HepG2 (cell line): Measurements from ENCODE around the gene TPO. TPM values are rescaled to one million over a fixed set of nuclear protein-coding genes. Genes with fewer than 3 reads are reported as not detected.

Source experiments
- ATAC-seq: fragments of 200-7000 bp; cut with Tn5 transposase; 3 replicates; pipeline ENCODE4 v1.9.1; 2020; ENCODE audit warnings: mild to moderate bottlenecking, moderate library complexity
- BruUV-seq: library from RNA; stranded (reverse); fragments of 400-500 nt; replicated peaks from 2 replicates; lab custom pipeline; 2021; lab: Mats Ljungman, UMichigan
- CTCF ChIA-PET: fragments of 300-600 bp; formaldehyde crosslinking; extraction: SDS; loops from one replicate; lab custom pipeline; 2021; ENCODE audit warnings: low total read pairs, inconsistent platforms, low intra/inter-chr PET ratio; lab: Yijun Ruan, JAX
- POLR2A ChIA-PET: fragments of 350-600 bp; sonication (Branson Sonifier 250); formaldehyde crosslinking; loops from one replicate; lab custom pipeline; 2020; ENCODE audit warnings: antibody characterized with exemption, inconsistent platforms; lab: Yijun Ruan, JAX
- DNase-seq: peaks from one replicate; pipeline ENCODE4 v3.0.0-alpha.2; 2015; ENCODE audit warnings: low spot score
- FAIRE-seq: peaks from 3 replicates; lab custom pipeline; 2011; peaks lifted over from hg19 to GRCh38; lab: Jason Lieb, UNC
- H2AFZ ChIP-seq: one replicate; pipeline ENCODE4 v1.6.1; 2011; ENCODE audit warnings: low read length, inconsistent platforms
- H3K27ac ChIP-seq: fragments of 300-600 bp; 3 replicates; pipeline ENCODE4 v1.8.0; 2011; ENCODE audit warnings: mixed run types, mild to moderate bottlenecking, mixed read lengths, low read length, inconsistent platforms; ENCODE audit not compliant: insufficient read depth; ENCODE audit errors: extremely low read length
- H3K27me3 ChIP-seq, 2 experiments: fragments of 200-600 bp in 1 of 2; 2 replicates in 1 of 2; 3 replicates in 1 of 2; pipeline versions ENCODE4 v1.6.0 to v1.8.0; 2011; ENCODE audit warnings: low read length in 2 of 2, mild to moderate bottlenecking in 2 of 2, moderate library complexity in 2 of 2, inconsistent platforms in 1 of 2; ENCODE audit not compliant: insufficient read depth in 2 of 2, control insufficient read depth in 1 of 2
- H3K36me3 ChIP-seq, 2 experiments: fragments of 200-600 bp in 1 of 2; replicated peaks in 1 of 2; 2 replicates in 1 of 2; 3 replicates in 1 of 2; pipeline versions ENCODE4 v1.5.1 to v1.8.0; 2011; ENCODE audit warnings: low read length in 2 of 2, inconsistent platforms in 1 of 2; ENCODE audit not compliant: insufficient read depth in 2 of 2, control insufficient read depth in 1 of 2
- H3K4me1 ChIP-seq: 2 replicates; pipeline ENCODE4 v1.5.1; 2012; ENCODE audit warnings: low read length, inconsistent platforms; ENCODE audit not compliant: insufficient read depth
- H3K4me2 ChIP-seq: 2 replicates; pipeline ENCODE4 v1.6.0; 2011; ENCODE audit warnings: low read depth, low read length, inconsistent platforms
- H3K4me3 ChIP-seq, 3 experiments: fragments of 200-600 bp in 1 of 3; sonication (generic), shearing (Covaris generic) in 1 of 3; replicated peaks in 1 of 3; 2 replicates each; pipeline ENCODE4 v1.5.1; 2011 to 2016; ENCODE audit warnings: low read length in 3 of 3, inconsistent platforms in 2 of 3, low read depth in 2 of 3, mild to moderate bottlenecking in 2 of 3, control low read depth in 1 of 3, mixed read lengths in 1 of 3; ENCODE audit not compliant: insufficient read depth in 1 of 3
- H3K79me2 ChIP-seq: one replicate; pipeline ENCODE4 v1.6.1; 2011; ENCODE audit warnings: low read length, inconsistent platforms; ENCODE audit not compliant: insufficient read depth
- H3K9ac ChIP-seq: 2 replicates; pipeline ENCODE4 v1.6.0; 2011; ENCODE audit warnings: mild to moderate bottlenecking, low read depth, low read length, inconsistent platforms; ENCODE audit not compliant: insufficient read depth
- H3K9me3 ChIP-seq: 2 replicates; pipeline ENCODE4 v1.5.1; 2012; ENCODE audit warnings: mild to moderate bottlenecking, low read length
- H4K20me1 ChIP-seq: 2 replicates; pipeline ENCODE4 v1.6.0; 2011; ENCODE audit warnings: inconsistent platforms, mild to moderate bottlenecking, low read length, moderate library complexity; ENCODE audit not compliant: insufficient read depth
- HNRNPUL1 ChIP-seq: fragments of 200-400 bp; formaldehyde crosslinking; IDR thresholded peaks from 2 replicates; pipeline ENCODE4 v1.6.1; 2017; ENCODE audit warnings: low read depth, mild to moderate bottlenecking, low read length, moderate library complexity
- KDM2A ChIP-seq: sonication (generic); formaldehyde crosslinking; IDR thresholded peaks from 2 replicates; pipeline ENCODE4 v1.4.0; 2020; ENCODE audit warnings: low read depth, missing genetic modification reagents, borderline replicate concordance
- NCOA2 ChIP-seq: sonication (generic); formaldehyde crosslinking; IDR thresholded peaks from 2 replicates; pipeline ENCODE4 v1.8.0; 2022; ENCODE audit warnings: inconsistent platforms
- SALL1 ChIP-seq: sonication (generic); formaldehyde crosslinking; IDR thresholded peaks from 2 replicates; pipeline ENCODE4 v1.8.0; 2022; ENCODE audit warnings: mild to moderate bottlenecking, missing genetic modification reagents
- SATB2 ChIP-seq: sonication (generic); formaldehyde crosslinking; IDR thresholded peaks from 2 replicates; pipeline ENCODE4 v1.5.0; 2020; ENCODE audit warnings: missing genetic modification reagents
- SMARCC2 ChIP-seq: fragments of 450-650 bp; IDR thresholded peaks from 2 replicates; pipeline ENCODE4 v1.6.1; 2017; ENCODE audit warnings: antibody characterized with exemption, mild to moderate bottlenecking
- TP53 ChIP-seq: sonication (generic); formaldehyde crosslinking; conservative IDR thresholded peaks from 2 replicates; pipeline ENCODE4 v1.4.0; 2020; ENCODE audit warnings: missing genetic modification reagents
- TSC22D2 ChIP-seq: sonication (generic); formaldehyde crosslinking; IDR thresholded peaks from 2 replicates; pipeline ENCODE4 v1.5.1; 2020; ENCODE audit warnings: missing genetic modification reagents, mild to moderate bottlenecking, borderline replicate concordance
- ZNF709 ChIP-seq: sonication (generic); formaldehyde crosslinking; IDR thresholded peaks from 2 replicates; pipeline ENCODE4 v1.5.0; 2020; ENCODE audit warnings: mild to moderate bottlenecking, missing genetic modification reagents
- ZNF710 ChIP-seq: sonication (generic); formaldehyde crosslinking; IDR thresholded peaks from 2 replicates; pipeline ENCODE4 v1.5.0; 2020; ENCODE audit warnings: mild to moderate bottlenecking, missing genetic modification reagents, borderline replicate concordance
- ZNF841 ChIP-seq: sonication (generic); formaldehyde crosslinking; IDR thresholded peaks from 2 replicates; pipeline ENCODE4 v1.8.1; 2023; ENCODE audit warnings: missing genetic modification reagents, borderline replicate concordance
- WGBS: methylation state at CpG from one replicate; pipeline ENCODE4 v1.1.6; 2017; ENCODE audit warnings: low lambda C conversion rate; 5-methylcytosine and 5-hydroxymethylcytosine counted together
- in situ Hi-C: cut with HindIII; loops from 2 replicates; pipeline ENCODE4 v1.10.0; 2017; ENCODE audit warnings: low pct_unique_long_range_greater_than_20kb; ENCODE audit not compliant: extremely low pct_ligation_motif_present
- intact Hi-C: fragments of 100-400 bp; cut with micrococcal nuclease; formaldehyde crosslinking; loops from one replicate; pipeline ENCODE4 v1.10.0; 2022; ENCODE audit not compliant: unreplicated experiment
- polyA plus RNA-seq, 8 experiments: library from polyadenylated mRNA; depleted of rRNA in 3 of 8; stranded (reverse) in 7 of 8; unstranded in 1 of 8; fragments of >200 nt; fragmentation: Illumina TruSeq in 4 of 8; extraction: Trizol in 4 of 8; gene quantifications; 2 replicates each; pipeline versions ENCODE4 v1.2.1 to v1.2.3, GENCODE V29; 2011 to 2016; ENCODE audit warnings: low read depth in 4 of 8, missing spikeins in 1 of 8, mixed read lengths in 1 of 8; ENCODE audit not compliant: insufficient read depth in 1 of 8
- total RNA-seq, 5 experiments: library from RNA; depleted of rRNA; stranded (reverse); fragments of >200 nt; fragmentation: Illumina TruSeq; extraction: Trizol; gene quantifications; 2 replicates each; pipeline ENCODE4 v1.2.3, GENCODE V29; 2016; ENCODE audit warnings: low read depth in 1 of 5
- TF ChIP-seq, protein P1 (sequence below): sonication (generic); formaldehyde crosslinking; IDR thresholded peaks from 2 replicates; pipeline ENCODE4 v1.4.0; 2020; ENCODE audit warnings: missing genetic modification reagents

Gene TPO
- total and polyA plus RNA-seq, 2 of the 13 experiments (the other 11 are each of a cell fraction or from before 2014, with no cell fraction given): not detected

DNA sequence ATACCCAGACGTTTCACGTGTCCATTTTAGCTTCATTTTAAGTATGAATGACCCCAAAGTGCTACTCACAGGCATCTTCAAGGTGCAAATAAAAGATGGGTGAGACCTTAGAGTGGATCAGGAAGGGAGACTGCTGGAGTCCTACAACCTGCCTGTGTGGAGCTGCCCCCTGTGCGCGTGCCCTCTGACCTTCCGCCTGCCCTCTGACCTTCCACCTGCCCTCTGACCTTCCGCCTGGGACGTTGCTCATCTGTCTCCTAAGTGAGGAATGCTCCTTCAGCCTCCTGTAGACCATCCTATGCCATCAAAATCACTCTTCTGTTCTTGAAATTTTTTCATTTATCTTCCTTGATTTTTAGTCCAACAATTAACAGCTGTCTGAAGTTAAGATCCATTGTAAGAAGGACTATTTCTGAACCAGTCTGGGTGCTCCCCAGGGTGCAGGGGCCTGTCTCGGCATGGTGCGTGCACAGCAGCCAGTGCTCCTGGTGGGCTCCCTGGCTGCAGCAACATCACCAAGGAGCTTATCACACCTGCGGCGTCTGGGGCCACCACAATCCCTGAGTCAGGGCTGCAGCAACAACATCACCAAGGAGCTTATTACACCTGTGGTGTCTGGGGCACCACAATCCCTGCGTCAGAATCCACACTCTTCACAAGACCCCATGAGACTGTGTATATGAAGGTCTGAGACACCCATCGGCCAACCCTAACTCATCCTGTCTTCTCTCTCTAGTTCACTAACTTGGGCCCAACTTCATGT lies 86.0 kb downstream of the TPO start:
- 37% methylated on average over 13 of the region's 13 CpGs for WGBS
- H2AFZ ChIP-seq: no peak overlapping the region
- ChIA-PET CTCF (no interaction called here), POLR2A (no interaction called here)
- H3K79me2 ChIP-seq: no peaks in the 10 kb centered on the region
- no peaks in the 10 kb centered on the region for H3K9me3 ChIP-seq
- BruUV-seq: no TSS peak
- in situ Hi-C loops: no loop called here
- intact Hi-C loops: no loop called here
- no peaks in the 10 kb centered on the region for H4K20me1 ChIP-seq
- TF ChIP-seq ZNF841 (no peak), NCOA2 (no peak), SATB2 (CRISPR knock-in tag) (no peak), ZNF709 (no peak), TSC22D2 (no peak)
- no peak overlapping the region for H3K27ac ChIP-seq
- H3K4me2 ChIP-seq: no peak overlapping the region
- peaks cover 5 to 91% of the 10 kb centered on the region in 2 experiments; a peak in 4 of 5 replicates for H3K27me3 ChIP-seq
- no peaks in the 10 kb centered on the region for H3K4me1 ChIP-seq
- DNase-seq (no peak), FAIRE-seq (no peak), ATAC-seq (no peak)
- no peak overlapping the region for H3K9ac ChIP-seq
- no peaks in the 10 kb centered on the region for H3K36me3 ChIP-seq
- H3K4me3 ChIP-seq: no peak overlapping the region

DNA sequence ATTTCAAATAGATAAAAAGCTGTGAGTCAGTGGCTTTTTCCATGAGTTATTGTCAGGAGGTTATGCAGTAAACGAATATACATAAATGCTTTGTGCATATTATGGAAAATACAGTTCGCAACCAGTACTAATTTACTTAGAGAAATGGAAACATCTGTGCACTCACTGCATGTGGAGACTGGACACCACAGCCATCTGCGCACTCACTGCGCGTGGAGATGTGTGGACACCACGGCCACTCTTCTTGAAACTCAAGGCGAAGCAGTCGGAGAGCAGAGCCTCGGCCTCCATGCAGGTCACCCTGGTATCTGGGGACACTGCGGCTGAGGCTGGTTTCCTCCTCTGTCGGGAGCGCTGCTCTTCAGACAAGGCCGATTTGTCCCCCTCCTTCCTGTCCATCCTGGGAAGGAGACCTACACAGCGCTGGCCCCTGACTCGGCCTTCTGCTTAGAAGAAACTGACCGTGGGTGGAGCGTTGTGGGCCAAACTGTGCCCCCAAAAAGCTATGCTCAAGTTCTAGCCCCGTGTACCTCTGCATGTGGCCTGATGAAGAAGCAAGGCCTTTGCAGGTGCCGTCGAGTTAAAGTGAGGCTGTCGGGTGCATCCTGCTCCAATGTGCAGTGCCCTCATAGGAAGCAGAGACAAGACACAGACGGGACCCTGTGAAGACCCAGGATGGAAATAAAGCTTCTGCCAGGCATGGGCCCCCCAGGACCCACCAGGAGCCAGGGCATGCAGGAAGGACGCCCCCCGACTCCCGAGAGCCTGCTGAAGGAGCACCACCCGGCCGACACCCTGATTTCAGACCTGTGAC lies 88.0 kb downstream of the TPO start:
- ATAC-seq: no peak
- Histone ChIP-seq H3K9ac (no peak overlapping the region), H4K20me1 (no peaks in the 10 kb centered on the region; the same call in 1 of the 2 replicates), H2AFZ (no peak overlapping the region), H3K36me3 (no peaks in the 10 kb centered on the region), H3K4me3 (no peak overlapping the region), H3K79me2 (no peaks in the 10 kb centered on the region), H3K27me3 (peaks cover 5 to 81% of the 10 kb centered on the region in 2 experiments), H3K4me2 (no peak overlapping the region), H3K4me1 (no peaks in the 10 kb centered on the region), H3K27ac (no peak overlapping the region), H3K9me3 (no peaks in the 10 kb centered on the region)
- DNase-seq: no peak
- ChIA-PET POLR2A (no interaction called here), CTCF (no interaction called here)
- WGBS: 26% methylated on average over 24 of the region's 27 CpGs
- in situ Hi-C loops (no loop called here), intact Hi-C loops (no loop called here)
- BruUV-seq: no TSS peak
- no peak for FAIRE-seq
- TF ChIP-seq TP53 (CRISPR knock-in tag): no peak
- TF ChIP-seq KDM2A: no peak
- TF ChIP-seq HNRNPUL1: no peak
- no peak for TF ChIP-seq SMARCC2
- no peak for TF ChIP-seq SALL1 (CRISPR knock-in tag)
- no peak for TF ChIP-seq ZNF710
- TF ChIP-seq, protein P1, sequence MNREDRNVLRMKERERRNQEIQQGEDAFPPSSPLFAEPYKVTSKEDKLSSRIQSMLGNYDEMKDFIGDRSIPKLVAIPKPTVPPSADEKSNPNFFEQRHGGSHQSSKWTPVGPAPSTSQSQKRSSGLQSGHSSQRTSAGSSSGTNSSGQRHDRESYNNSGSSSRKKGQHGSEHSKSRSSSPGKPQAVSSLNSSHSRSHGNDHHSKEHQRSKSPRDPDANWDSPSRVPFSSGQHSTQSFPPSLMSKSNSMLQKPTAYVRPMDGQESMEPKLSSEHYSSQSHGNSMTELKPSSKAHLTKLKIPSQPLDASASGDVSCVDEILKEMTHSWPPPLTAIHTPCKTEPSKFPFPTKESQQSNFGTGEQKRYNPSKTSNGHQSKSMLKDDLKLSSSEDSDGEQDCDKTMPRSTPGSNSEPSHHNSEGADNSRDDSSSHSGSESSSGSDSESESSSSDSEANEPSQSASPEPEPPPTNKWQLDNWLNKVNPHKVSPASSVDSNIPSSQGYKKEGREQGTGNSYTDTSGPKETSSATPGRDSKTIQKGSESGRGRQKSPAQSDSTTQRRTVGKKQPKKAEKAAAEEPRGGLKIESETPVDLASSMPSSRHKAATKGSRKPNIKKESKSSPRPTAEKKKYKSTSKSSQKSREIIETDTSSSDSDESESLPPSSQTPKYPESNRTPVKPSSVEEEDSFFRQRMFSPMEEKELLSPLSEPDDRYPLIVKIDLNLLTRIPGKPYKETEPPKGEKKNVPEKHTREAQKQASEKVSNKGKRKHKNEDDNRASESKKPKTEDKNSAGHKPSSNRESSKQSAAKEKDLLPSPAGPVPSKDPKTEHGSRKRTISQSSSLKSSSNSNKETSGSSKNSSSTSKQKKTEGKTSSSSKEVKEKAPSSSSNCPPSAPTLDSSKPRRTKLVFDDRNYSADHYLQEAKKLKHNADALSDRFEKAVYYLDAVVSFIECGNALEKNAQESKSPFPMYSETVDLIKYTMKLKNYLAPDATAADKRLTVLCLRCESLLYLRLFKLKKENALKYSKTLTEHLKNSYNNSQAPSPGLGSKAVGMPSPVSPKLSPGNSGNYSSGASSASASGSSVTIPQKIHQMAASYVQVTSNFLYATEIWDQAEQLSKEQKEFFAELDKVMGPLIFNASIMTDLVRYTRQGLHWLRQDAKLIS (CRISPR knock-in tag): no peak
